GM18858 (cell line): ENCODE data around the gene MAJIN.
"Not testable (repeated sequence)": the region's sequence is repeated elsewhere in the genome, so short reads cannot be mapped to it uniquely, and the experiment has no call there.

Experiments
- ATAC-seq: cut with Tn5 transposase; IDR thresholded peaks from one replicate; pipeline ENCODE4 v1.9.1; 2021; ENCODE audit not compliant: unreplicated experiment

MAJIN gene

GRCh38 chr11:64994318-64994717, 22.4 kb upstream of the MAJIN start:
- ATAC-seq: no peak

GRCh38 chr11:64990222-64990923, 18.5 kb upstream of the MAJIN start:
- ATAC-seq: no peak

DNA sequence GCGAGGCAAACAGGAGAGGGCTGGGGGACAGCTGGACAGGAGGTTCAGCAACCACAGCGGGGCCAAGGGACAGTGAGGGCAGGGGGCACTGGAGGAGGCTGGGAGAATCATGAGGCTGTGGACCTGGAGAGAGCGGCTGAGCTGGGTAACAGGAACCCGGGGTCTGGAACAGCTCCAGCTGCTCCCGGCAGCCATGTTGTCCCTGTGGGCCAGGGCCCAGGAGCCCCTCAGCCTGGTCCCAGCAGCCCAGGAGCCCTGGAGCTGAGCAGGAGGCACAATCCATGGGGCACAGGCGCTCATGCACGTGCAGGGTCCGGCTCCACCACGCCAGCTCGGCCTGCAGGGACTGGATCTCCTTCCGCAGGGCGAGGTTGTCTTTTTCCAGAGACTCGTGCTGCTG, 17.5 kb upstream of the MAJIN start:
- no peak for ATAC-seq

GRCh38 chr11:64987998-64988854, 16.3 kb upstream of the MAJIN start:
- ATAC-seq: no peak

DNA sequence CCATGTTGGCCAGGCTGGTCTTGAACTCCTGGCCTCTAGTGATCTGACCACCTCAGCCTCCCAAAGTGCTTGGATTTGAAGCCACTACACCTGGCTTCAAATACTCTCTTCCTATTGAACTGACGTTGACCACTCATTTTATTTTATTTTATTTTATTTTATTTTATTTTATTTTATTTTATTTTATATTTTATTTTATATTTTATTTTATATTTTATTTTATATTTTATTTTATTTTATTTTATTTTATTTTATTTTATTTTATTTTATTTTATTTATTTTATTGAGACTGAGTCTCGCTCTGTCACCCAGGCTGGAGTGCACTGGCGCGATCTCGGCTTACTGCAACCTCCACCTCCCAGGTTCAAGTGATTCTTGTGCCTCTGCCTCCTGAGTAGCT, 11.4 kb upstream of the MAJIN start:
- not testable (repeated sequence) for ATAC-seq

- ATAC-seq: no peak
Measured at GRCh38 chr11:64976651-64977050, 4.7 kb upstream of the MAJIN start.

DNA sequence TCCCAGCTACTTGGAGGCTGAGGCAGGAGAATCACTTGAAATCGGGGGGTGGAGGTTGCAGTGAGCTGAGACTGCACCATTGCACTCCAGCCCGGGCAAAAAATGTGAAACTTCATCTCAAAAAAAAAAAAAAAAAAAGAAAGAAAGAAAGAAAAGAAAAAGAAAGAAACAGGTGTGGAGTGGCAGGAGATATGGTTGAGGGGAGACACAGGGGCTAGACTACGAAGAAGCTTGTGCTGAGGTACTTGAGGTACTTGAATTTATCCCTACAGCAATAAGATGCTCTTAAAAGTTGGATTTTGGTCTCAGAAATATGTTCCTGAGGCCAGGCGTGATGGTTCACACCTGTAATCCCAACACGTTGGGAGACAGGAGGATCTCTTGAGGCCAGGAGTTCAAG, 2.2 kb upstream of the MAJIN start:
- ATAC-seq: no peak

GRCh38 chr11:64970731-64971151, 1.2 kb downstream of the MAJIN start:
- no peak for ATAC-seq

DNA sequence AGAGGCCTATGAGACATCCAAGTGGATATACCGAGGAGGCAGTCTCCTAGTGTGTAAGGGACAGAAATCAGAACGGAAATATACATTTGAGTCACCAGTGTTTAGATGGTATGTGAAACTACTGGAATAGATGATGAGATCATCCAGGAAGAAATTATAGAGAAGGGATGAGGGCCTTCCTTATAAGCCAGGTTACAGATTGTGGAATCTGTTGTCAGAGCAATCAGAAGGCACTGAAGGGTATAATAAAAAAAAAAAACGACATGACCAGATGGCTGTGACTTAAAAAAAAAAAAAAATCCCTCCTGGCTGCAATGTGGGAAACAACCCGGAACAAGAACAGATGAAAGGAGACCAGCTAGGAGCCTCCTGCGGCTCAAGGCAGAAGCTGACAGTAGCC, 2.7 kb downstream of the MAJIN start:
- no peak for ATAC-seq

GRCh38 chr11:64967375-64967774, 4.5 kb downstream of the MAJIN start:
- ATAC-seq: no peak

GRCh38 chr11:64963072-64963631, 8.8 kb downstream of the MAJIN start:
- no peak for ATAC-seq

GRCh38 chr11:64960719-64961118, 11.2 kb downstream of the MAJIN start:
- no peak for ATAC-seq

- ATAC-seq: no peak
Measured at GRCh38 chr11:64959498-64959897, 12.4 kb downstream of the MAJIN start.

- no peak for ATAC-seq
Measured at GRCh38 chr11:64954201-64954600, 17.7 kb downstream of the MAJIN start.

DNA sequence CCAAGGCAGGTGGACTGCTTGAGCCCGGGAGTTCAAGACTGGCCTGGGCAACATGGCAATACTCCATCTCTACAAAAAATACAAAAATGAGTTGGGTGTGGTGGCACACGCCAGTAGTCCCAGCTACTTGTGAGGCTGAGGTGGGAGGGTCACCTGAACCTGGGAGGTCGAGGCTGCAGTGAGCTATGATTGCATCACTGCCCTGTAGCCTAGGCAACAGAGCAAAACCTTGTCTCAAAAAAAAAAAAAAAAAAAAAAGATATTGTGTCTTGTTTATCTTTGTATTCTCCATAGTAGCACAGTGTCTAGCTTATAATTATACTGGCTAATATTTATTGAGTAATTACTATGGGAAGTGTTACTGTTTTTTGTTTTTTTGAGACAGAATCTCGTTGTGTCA, 20.4 kb downstream of the MAJIN start:
- ATAC-seq: no peak

DNA sequence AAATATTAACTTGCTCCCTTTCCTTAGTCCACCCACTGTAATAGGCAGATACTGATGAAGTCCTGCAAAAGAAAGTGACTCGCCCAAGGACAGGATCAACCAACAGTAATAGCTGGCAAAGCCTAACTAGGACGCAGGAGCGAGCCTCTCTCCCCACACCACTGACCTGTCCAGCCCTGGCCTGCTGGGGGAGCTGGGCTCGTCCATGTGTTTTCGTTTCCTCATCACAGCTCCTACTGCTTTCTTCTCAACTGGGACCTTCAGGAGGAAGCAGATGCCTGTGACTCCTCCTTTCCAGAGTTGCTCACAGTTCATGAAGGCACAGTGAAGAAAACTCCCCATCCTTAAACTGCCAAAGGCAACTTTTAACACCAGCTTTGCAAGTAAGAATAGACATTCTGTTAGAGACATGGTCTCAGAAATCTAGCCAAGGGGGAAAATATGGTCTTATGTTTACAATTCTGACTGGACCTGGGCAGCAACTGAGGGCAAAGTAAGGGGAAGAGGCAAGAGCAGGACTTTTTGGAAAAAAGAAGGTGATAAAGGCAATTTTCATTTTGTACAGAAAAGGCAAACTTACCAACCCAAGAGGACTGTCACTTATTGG, 24.6 kb downstream of the MAJIN start:
- no peak for ATAC-seq

DNA sequence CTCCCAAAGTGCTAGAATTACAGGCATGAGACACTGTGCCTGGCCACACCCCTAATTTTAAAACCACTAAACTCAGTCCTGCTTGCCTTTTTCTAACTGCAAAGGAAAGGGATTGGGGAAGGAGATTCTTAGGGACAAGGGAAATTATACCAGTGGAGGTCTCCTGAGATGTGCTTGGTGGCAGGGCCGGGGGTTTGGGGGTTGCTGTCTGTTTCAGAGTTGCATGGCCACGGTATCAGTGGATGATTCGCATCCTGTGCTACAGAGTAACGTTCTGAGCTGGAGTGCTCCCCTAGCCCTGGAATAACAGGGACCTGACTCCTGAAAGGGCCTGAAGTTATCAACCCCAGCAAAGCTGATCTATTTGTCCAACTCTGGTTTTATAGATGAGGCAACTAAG, 35.4 kb downstream of the MAJIN start:
- ATAC-seq: no peak

DNA sequence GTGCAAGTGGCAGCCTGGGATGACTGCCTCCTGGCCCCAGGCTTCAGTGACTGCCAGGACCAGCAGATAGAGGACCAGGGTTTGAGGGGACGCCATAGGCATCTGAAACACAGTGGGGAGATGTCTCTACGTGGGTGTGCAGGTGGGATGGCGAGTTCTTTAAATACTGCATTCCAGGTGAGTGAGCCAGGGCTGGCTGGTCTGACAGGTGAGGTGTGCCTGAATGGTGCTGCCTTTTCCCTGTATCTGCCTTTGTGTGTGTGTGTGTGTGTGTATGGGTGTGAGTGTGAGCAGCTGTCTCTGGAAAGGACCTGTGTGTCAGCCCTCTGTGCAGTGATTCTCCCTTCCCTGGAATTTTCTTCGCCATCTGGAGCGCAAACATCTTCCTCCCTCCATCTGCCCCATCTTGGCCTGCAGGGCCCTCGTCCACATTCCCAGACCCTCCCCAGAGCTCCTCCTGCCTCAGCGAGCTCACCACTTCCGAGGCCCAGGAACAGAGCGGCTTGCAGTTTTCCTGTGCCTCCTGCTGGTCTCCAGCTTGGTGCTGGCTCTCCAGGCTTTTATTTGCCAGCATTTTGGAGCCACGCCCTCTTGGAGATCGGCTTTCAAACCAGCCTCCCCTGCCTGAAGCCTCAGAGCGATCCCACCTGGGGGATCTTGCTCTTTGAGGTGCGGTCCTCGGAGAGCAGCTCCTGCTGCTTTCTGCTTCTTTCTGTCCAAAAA, 36.4 kb downstream of the MAJIN start, which contains the start of gene GPHA2:
Gene GPHA2, minus strand, starts transcription at position 535 of the 723 bp plus-strand sequence. Its CDS starts 433 bp downstream, at position 102.
- ATAC-seq: no peak

DNA sequence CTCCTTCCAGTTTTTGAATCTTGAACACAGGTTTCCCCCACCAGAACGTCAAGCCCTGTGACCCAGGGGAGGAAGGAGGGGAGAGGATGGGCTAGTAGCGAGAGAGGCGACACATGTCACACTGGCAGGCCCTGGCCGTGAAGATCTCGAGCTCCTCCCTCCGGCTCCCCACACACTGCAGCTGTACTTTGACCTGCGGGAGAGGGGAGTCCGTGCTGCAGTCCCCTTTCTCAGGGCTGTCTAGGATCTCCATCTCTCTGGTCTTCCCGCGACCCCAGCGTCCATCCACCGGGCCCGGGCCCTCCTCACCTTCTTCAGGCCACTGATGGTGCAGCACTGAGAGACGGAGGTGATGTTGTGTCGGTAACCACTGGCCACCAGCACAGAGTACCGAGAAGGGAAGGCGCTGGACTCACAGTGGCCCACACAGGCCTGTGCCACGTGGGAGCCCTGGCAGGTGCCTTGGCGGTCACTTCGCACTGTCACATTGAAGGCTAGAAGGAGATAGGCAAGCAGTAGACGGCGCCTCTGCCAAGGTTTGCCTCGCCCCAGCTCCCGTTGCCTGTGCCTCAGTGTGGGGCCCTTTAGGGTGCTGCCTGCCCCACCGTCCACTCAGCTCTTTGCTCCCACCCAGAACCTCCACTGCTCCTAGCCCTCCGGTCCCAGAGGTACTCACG, 37.1 kb downstream of the MAJIN start:
- ATAC-seq: no peak

DNA sequence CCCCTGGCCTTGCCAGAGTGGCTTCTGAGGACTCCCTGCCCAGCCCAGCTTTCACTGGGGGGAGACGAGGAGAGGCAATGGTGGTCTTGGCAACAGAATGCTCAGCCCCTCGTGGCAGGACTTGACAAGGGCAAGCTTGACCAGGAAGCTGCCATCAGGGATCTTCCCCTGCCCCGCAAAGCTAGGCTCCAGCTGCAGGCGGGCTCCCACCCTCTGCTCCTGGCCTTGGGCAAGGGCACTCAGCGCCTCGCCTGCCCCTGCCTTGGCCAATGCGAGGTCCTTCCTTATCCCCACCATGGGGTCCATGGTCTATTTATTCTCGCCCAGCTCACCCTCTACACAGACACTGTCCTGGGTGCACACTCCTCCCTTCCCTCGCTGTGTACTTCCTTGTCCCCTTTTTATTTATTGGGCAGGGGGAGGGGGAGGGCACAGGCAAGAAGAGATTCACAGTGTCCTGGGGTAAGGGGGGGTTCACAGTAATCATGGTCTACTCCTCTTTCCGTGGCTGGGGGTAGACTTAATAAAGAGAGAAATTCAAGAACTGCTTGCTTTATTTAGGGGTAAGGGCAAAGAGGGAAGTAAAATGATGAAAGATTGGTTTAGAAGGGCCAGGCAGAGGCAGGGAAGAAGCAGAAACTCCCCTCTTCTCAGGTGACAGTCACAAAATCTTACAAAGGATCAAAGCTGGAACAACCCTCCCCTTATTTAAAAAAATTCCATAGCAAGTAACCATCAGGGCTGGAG, 37.8 kb downstream of the MAJIN start:
- no peak for ATAC-seq
